Ectodermal cell (in vitro differentiated cells): ENCODE measurements around the gene CERKL.

ENCODE experiments used
- H3K27ac ChIP-seq: 2 replicates; pipeline ENCODE4 v1.7.0; 2013; ENCODE audit warnings: mild to moderate bottlenecking, low read depth, low read length; ENCODE audit not compliant: insufficient read depth, poor library complexity, severe bottlenecking
- H3K27me3 ChIP-seq: 2 replicates; pipeline ENCODE4 v1.7.0; 2013; ENCODE audit warnings: mild to moderate bottlenecking, low read length; ENCODE audit not compliant: insufficient read depth, control insufficient read depth, poor library complexity, severe bottlenecking
- H3K36me3 ChIP-seq: one replicate; pipeline ENCODE4 v1.7.0; 2013; ENCODE audit warnings: low read length; ENCODE audit not compliant: control insufficient read depth, insufficient read depth
- H3K4me1 ChIP-seq: one replicate; pipeline ENCODE4 v1.7.0; 2013; ENCODE audit warnings: low read length; ENCODE audit not compliant: control insufficient read depth, insufficient read depth
- H3K4me3 ChIP-seq: 2 replicates; pipeline ENCODE4 v1.7.0; 2013; ENCODE audit warnings: low read depth, low read length, control low read depth; ENCODE audit not compliant: insufficient read depth
- H3K9me3 ChIP-seq: 2 replicates; pipeline ENCODE4 v1.7.0; 2013; ENCODE audit warnings: mild to moderate bottlenecking, low read length, moderate library complexity; ENCODE audit not compliant: control insufficient read depth
- WGBS, 2 experiments: methylation state at CpG; one replicate each; pipeline ENCODE4 v1.1.7; 2013; ENCODE audit warnings: missing lambda C conversion rate in 2 of 2; 5-methylcytosine and 5-hydroxymethylcytosine counted together

CERKL gene

GRCh38 chr2:181575024-181575649, 81.8 kb downstream of the CERKL start:
- H3K27ac ChIP-seq, result no peak overlapping the region
- H3K36me3 ChIP-seq, result no peaks in the 10 kb centered on the region
- no peaks in the 10 kb centered on the region for H3K9me3 ChIP-seq
- H3K4me3 ChIP-seq, result no peak overlapping the region
- H3K4me1 ChIP-seq, result no peaks in the 10 kb centered on the region
- WGBS, 2 experiments, result 87 to 88% methylated on average over 7 of the region's 7 CpGs
- no peaks in the 10 kb centered on the region for H3K27me3 ChIP-seq

GRCh38 chr2:181574321-181574720, 82.6 kb downstream of the CERKL start:
- Histone ChIP-seq H3K9me3 (no peaks in the 10 kb centered on the region), H3K27me3 (no peaks in the 10 kb centered on the region), H3K4me1 (no peaks in the 10 kb centered on the region), H3K36me3 (no peaks in the 10 kb centered on the region), H3K4me3 (no peak overlapping the region), H3K27ac (no peak overlapping the region)
- whole genome bisulfite sequencing, 2 experiments, result 81 to 88% methylated on average over 7 of the region's 7 CpGs

- Histone ChIP-seq H3K27me3 (no peaks in the 10 kb centered on the region), H3K9me3 (no peaks in the 10 kb centered on the region), H3K4me1 (no peaks in the 10 kb centered on the region), H3K36me3 (no peaks in the 10 kb centered on the region), H3K4me3 (no peak overlapping the region), H3K27ac (no peak overlapping the region)
- 25 to 34% methylated on average over 2 to 4 of the region's 4 CpGs for WGBS, 2 experiments
Measured at GRCh38 chr2:181573140-181573736, 83.7 kb downstream of the CERKL start.

- Histone ChIP-seq H3K36me3 (no peaks in the 10 kb centered on the region), H3K4me3 (no peak overlapping the region), H3K4me1 (no peaks in the 10 kb centered on the region), H3K9me3 (no peaks in the 10 kb centered on the region), H3K27me3 (no peaks in the 10 kb centered on the region), H3K27ac (no peak overlapping the region)
- WGBS, 2 experiments, result 90 to 95% methylated on average over 2 to 3 of the region's 4 CpGs
Measured at GRCh38 chr2:181570833-181571661, 85.9 kb downstream of the CERKL start.

- no peaks in the 10 kb centered on the region for H3K27me3 ChIP-seq
- no peaks in the 10 kb centered on the region for H3K36me3 ChIP-seq
- H3K9me3 ChIP-seq, result no peaks in the 10 kb centered on the region
- H3K27ac ChIP-seq, result no peak overlapping the region
- H3K4me3 ChIP-seq, result no peak overlapping the region
- H3K4me1 ChIP-seq, result no peaks in the 10 kb centered on the region
- WGBS, 2 experiments, result 88 to 90% methylated on average over 2 of the region's 2 CpGs
Measured at GRCh38 chr2:181570059-181570458, 86.8 kb downstream of the CERKL start.

- H3K9me3 ChIP-seq, result no peaks in the 10 kb centered on the region
- H3K4me1 ChIP-seq, result no peaks in the 10 kb centered on the region
- H3K4me3 ChIP-seq, result no peak overlapping the region
- no peaks in the 10 kb centered on the region for H3K36me3 ChIP-seq
- WGBS, 2 experiments, result 90% methylated on average over 5 to 6 of the region's 6 CpGs
- no peaks in the 10 kb centered on the region for H3K27me3 ChIP-seq
- no peak overlapping the region for H3K27ac ChIP-seq
Measured at GRCh38 chr2:181566334-181567032, 90.4 kb downstream of the CERKL start.

GRCh38 chr2:181563101-181563692, 93.7 kb downstream of the CERKL start:
- Histone ChIP-seq H3K9me3 (no peaks in the 10 kb centered on the region), H3K4me1 (no peaks in the 10 kb centered on the region), H3K27ac (no peak overlapping the region), H3K36me3 (no peaks in the 10 kb centered on the region), H3K4me3 (no peak overlapping the region), H3K27me3 (no peaks in the 10 kb centered on the region)
- WGBS, 2 experiments, result 91 to 93% methylated on average over 1 of the region's 1 CpG

- H3K4me3 ChIP-seq, result no peak overlapping the region
- H3K9me3 ChIP-seq, result no peaks in the 10 kb centered on the region
- H3K36me3 ChIP-seq, result no peaks in the 10 kb centered on the region
- H3K4me1 ChIP-seq, result peaks cover 4% of the 10 kb centered on the region
- H3K27ac ChIP-seq, result no peak overlapping the region
- WGBS, 2 experiments, result 79 to 94% methylated on average over 1 to 2 of the region's 2 CpGs
- no peaks in the 10 kb centered on the region for H3K27me3 ChIP-seq
Measured at GRCh38 chr2:181558371-181558770, 98.5 kb downstream of the CERKL start.

GRCh38 chr2:181554061-181554830, 102.7 kb downstream of the CERKL start:
- H3K9me3 ChIP-seq, result no peaks in the 10 kb centered on the region
- H3K27ac ChIP-seq, result no peak overlapping the region
- WGBS, 2 experiments, result 93 to 100% methylated on average over 1 to 2 of the region's 2 CpGs

More at GRCh38 chr2:181554061-181554830, 102.7 kb downstream of the CERKL start:
- H3K4me3 ChIP-seq, result no peak overlapping the region
- no peaks in the 10 kb centered on the region for H3K27me3 ChIP-seq
- H3K36me3 ChIP-seq, result no peaks in the 10 kb centered on the region
- peaks cover 4% of the 10 kb centered on the region for H3K4me1 ChIP-seq
